GM12872 (cell line): Measurements from ENCODE around the gene CTU1.

ENCODE experiments used
- CTCF ChIP-seq: IDR thresholded peaks from 3 replicates; pipeline ENCODE4 v1.5.1; 2011; ENCODE audit warnings: low read depth, mild to moderate bottlenecking, low read length, moderate library complexity; ENCODE audit not compliant: insufficient read depth

CTU1 gene

GRCh38 chr19:51070334-51071094 lies 37.7 kb downstream of the CTU1 start:
- no peak for TF ChIP-seq CTCF

- no peak for TF ChIP-seq CTCF
Measured at GRCh38 chr19:51066393-51067186, 41.6 kb downstream of the CTU1 start.

GRCh38 chr19:51065221-51065960 lies 42.8 kb downstream of the CTU1 start:
- no peak for TF ChIP-seq CTCF

DNA sequence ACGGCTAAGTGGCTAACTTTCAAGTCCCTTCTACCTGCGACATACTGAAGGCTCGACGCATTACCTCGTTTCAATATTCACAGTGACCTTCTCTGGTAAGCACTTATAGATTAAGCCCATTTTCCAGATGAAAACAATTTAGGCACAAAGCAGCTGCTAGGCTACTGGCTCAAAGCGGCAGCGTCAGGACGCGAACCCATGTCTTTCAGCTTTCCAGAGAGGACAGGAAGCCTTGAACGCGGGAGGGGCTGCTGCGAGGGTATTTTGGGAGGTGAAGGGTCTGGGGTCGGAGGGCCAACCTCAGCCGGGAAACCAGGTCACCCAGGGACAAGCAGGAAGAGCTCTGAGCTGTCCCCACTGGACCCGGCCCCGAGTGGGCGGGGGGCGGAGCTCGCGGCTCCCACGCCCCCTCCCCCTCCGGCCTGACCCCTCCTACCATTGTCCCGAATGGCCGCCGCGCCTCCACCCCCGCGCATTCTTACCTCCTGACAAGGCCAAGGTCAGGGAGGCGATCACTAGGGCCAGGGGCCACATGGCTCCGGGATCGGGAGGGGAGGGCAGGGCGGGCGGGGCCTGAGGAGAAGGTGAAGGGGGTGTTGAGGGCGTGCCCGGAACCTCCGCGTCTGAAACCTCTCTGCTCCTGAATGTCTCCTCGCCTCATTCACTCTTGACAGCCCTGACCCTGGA lies 43.5 kb downstream of the CTU1 start, which contains the start of gene KLK13:
KLK13 (minus strand) TSS at position 559 of the 687 bp plus-strand sequence; CDS start at position 534, 25 bp downstream.
- no peak for TF ChIP-seq CTCF

DNA sequence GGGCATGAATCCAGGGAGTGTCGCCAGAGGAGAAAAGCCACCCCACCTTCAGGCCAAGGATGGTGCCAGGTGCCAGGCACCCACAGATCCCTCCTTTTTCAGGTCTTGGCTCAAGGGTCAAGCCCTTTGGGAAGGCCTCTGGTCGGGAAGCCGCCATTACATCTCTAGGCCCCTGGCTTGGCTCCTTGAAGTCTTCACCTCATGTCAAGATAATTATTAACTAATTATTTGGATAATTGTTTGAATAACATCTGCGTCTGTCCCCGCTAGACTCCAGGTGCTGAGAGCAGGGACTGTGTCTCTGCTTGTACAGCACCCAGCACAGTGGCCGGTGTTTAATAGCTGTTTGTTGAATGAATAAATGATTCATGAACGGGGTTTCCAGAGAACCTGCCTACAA lies 44.5 kb downstream of the CTU1 start:
- TF ChIP-seq CTCF: no peak

- TF ChIP-seq CTCF: no peak
Measured at GRCh38 chr19:51060973-51061372, 47.2 kb downstream of the CTU1 start.
